ENCODE data around the gene ZRANB1. TPM values are rescaled to one million over a fixed set of nuclear protein-coding genes. Genes with fewer than 3 reads are reported as not detected.
A peak's percentile ranks its signal among the peaks of the same experiment; 100 is the strongest.

ZRANB1 gene
- total RNA-seq, 1 experiment from 2014 or later: 11.5 TPM

DNA sequence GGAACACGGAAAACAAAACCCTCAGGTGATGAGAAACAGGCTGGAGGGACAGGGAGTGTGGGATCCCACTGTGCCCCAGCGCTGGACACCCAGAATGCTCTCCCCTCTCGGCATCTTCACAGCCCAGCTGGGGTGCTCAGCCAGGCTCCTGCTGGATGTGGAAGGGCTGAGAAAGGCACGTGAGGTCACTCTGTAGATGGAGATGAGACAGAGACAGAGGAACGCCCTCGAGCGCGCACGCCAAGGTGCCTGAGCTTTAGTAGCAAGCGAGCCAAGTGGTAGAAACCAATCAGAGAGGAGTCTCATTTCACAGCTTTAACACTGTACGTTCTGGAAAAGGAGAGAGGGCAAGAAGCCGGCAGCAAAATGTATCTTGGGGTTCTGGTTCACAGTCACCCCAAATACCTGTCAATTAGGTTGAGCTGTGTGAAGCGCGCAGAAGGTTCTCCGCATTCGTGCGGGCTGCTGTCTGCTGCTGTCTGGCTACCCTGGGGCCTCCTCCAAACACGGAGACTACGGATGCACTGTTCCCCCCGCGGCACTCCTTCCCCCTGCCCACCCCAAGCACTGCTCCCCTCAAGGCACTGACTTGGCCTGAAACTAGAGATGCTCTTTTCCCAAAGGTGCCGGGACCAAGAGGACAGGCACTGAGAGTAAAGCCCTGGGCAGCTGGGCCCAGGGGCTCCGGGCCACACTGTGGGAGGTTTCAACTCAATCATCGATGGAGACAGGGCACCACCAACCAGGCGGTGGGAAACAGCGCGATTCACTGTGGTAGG lies 91.4 kb downstream of the ZRANB1 start:
- no peak for DNase-seq (ENCODE audit: low read depth)

DNA sequence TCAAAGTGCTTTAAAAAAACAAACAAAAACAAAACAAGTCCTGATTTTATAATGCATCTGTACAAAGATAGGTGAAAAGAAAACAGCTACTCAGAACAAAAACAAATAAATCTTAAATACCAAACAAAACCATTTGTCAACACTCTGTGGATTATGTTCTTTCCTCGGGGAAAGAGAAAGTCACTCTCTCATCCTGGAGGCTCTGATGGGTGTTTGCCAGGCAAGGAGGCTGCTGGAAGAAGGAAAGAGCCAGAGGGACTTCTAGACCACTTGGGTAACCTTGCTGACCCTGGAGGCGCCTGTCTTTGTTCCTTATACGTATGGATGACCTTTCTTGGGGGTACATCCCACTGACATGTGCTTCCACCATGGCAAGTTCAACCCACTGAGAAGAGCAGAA lies 92.8 kb downstream of the ZRANB1 start:
- no peak for DNase-seq (ENCODE audit: low read depth)

DNA sequence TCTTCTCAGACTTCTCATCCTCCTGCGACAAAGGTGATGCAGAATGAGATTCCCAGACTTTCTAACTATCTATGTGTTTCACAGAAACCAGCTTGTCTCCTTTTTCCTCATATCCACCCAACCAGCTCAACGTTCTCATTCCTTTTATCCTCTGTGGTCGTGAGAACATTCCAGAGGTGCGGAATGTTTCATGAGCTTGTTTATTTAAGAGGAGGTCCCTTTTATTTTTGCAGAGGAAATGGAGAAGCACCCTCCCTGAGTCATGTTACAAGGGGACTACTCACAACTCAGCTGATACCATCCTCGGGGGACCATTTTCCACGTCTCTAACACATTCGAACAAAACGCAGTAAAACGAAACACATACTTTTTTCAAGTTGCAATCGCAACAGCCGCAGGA lies 93.2 kb downstream of the ZRANB1 start:
- peak; percentile 93 for DNase-seq (ENCODE audit: low read depth)

DNA sequence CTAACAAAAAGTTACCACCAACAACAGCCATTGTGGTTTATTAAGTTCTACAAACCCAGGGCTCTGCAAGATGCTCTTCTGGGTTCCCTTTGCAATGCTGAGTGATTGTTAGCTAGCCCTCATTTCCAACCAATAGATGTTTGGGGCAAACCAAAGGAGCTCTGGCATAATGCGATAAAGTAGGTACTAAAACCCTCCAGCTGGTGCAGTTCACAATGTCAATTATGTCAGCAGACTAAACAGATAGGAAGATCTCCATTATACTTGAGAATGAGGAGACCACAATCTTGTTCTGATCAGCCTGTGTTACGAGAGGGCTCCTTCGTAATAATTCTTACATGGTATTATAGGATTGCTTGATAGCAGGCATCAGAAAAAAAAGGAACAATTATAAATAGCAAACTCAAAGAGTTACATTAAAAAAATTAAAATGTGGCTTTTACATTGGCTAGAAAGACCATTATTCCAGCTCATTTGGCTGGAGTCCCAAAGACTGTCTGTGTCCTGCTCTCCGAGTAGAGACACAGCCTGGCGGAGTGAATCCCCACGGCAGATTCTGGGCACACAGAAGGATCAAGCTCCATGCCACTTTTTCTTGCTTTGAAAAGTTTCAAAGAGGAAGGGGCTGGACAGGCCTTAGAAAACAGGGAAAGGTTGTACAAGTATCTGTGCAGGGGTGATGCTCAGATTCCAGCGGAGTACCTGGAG lies 93.8 kb downstream of the ZRANB1 start:
- DNase-seq (ENCODE audit: low read depth): no peak

DNA sequence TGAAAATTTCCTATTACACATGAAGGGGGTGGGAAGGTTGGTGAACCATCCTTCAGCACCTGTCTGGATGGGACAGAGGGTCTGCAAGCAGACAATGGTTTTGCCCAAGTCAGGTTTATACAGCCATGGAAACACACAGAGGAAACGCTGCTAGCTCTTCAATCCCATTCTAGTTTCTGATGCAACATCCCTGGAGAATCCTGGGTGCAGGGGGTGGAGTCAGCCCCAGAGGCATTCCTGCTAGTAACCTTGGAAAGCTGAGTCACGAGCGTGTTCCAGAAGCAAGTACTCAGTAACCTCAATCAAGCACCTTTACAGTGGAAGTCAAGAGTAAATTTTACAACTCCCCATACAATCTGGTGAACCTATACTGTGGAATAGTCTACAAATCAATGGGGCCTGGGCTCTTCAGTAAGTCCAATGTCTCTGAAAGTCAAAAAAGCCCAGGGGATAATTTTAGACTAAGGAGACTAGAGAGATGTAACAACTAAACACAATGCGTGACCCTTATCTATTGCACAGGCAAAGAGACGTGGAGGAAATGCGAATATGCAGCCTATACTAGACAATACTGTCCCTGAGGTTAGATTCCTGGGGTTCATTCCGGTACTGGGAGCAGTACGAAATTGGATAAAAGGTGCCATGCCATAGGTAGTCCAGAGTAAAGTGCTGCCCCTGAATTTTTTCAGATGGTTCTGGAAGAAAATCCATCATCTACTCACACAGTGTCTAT lies 95.4 kb downstream of the ZRANB1 start:
- peak; percentile 79 for DNase-seq (ENCODE audit: low read depth)

Small RNA genes lying within 50 kb of the gene (small RNA-seq; reads per million reads assigned to genes)
- not detected for gene MIR4296

Other genes starting within 250 kb of the ZRANB1 start
- gene FAM53B, start 197.7 kb upstream of the ZRANB1 start, total RNA-seq (2014; rRNA removed; shearing (Covaris generic)): 12.6 and 17.6 TPM in 2 replicates
- 26.2 and 29.9 TPM in 2 replicates for gene EEF1AKMT2, start 150.2 kb upstream of the ZRANB1 start, total RNA-seq (2014; rRNA removed; shearing (Covaris generic))
- 15.4 and 15.6 TPM in 2 replicates for gene ABRAXAS2, start 140.3 kb upstream of the ZRANB1 start, total RNA-seq (2014; rRNA removed; shearing (Covaris generic))
- 72.9 and 87.9 TPM in 2 replicates for gene CTBP2, start 218.4 kb downstream of the ZRANB1 start, total RNA-seq (2014; rRNA removed; shearing (Covaris generic))